Putamen (tissue), 1 donor: ENCODE data around the gene L2HGDH.

Experiments
- DNase-seq: peaks from one replicate; pipeline ENCODE4 v3.0.0-alpha.2; 2016; ENCODE audit warnings: low spot score

Gene L2HGDH

DNA sequence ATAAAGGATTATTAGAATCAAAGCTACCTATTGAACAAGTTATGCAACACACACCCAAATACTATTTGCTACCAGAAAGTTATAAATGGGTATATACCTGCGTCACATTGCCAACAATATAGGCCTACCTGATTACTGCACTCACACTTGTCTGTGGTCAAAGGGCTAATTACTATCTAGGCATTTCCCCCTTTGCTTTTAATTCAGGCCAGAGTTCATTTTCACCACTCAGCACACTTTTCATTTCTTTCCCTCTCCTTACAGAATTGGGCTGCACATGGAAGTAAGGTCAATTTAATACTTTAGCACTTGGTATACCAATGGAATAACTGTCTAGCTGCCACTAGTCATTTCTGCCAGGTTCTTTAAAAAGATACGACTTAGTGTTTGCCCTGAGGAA lies 82.3 kb downstream of the L2HGDH start:
- no peak for DNase-seq

DNA sequence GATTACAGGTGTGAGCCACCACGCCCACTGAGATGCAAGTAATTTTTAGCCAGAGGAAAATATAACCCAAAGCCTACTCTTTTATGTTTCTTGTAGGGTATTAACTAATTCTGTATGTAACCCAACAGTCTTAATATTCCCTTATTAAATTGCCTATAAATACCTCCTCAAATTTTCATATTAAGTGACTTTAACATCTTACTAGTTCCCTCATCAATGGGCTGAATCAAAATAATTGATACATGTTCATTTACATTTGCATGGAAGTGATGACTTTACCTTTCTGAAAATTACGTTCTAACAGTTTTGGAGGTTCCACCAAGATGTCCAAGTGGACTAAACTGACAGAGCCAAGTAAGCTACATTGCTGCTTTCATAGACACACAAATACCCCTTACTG lies 83.7 kb downstream of the L2HGDH start:
- DNase-seq = no peak

DNA sequence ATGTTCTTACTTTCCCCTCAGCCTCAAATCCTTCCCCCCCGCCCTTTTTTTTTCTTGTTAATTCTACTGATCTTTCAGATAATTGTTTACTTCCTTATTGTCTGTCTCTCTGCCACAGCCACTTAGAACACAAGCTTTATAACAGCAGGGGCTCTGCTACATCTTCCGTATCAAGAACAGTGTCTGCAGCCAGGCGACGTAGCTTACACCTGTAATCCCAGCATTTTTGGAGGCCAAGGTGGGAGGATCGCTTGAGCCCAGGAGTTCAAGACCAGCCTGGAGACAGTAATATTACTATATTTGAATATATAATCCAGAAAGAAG lies 86.1 kb downstream of the L2HGDH start:
- DNase-seq = no peak

GRCh38 chr14:50225067-50225973 lies 86.7 kb downstream of the L2HGDH start:
- DNase-seq = no peak

DNA sequence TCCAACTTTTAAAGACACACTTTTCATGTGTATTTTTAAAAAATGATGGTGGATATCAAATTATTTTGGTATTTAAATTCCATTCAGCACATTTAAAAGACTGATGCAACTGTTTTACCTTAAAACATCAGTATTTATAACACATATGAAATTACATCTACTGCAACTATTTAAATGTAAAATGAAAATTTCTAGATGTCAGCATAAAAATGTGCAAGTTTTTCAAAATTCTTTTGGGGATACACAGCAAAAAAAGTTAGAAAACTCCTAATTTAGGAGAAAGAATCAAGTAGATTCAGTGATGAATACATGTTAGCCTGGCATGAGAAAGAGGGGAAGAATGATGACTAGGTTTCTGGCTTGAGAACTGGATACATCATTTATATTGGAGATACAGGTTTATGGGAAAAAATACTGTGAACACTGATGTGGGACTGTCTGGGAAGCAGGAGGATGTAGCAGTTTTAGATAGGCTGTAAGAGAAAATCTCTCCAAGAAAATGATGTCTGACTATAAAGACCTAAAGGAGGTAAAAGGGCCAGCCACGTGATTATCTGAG lies 89.9 kb downstream of the L2HGDH start:
- no peak for DNase-seq

DNA sequence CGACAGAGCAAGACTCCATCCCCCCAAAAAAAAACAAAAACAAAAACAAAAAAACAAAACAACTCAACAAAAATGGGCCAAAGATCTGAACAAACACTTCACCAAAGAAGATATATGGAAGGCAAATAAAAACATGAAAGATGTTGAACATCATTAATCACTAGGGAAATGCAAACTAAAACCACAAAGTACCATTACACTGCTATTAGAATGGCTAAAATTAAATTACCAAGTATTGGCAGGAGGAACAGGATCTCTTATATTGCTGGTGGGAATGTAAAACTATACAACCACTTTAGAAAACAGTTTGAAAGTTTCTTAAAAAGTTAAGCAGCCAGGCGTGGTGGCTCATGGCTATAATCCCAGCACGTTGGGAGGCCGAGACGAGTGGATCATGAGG lies 93.5 kb downstream of the L2HGDH start:
- DNase-seq = no peak

DNA sequence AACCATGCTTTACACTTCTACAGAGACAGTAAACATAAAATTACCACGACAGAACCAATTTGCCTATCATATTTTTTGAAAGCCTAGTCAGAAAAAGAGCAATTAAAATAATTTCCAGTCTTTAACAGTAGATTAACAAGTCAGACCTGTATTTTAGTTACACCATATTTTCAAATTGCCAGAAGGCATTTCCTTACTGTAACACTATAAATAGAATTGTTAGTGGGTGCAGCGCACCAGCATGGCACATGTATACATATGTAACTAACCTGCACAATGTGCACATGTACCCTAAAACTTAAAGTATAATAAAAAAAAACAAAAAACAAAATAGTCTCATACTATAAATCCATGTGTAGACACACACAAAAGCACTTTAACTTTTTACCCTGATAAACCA lies 96.6 kb downstream of the L2HGDH start:
- no peak for DNase-seq

DNA sequence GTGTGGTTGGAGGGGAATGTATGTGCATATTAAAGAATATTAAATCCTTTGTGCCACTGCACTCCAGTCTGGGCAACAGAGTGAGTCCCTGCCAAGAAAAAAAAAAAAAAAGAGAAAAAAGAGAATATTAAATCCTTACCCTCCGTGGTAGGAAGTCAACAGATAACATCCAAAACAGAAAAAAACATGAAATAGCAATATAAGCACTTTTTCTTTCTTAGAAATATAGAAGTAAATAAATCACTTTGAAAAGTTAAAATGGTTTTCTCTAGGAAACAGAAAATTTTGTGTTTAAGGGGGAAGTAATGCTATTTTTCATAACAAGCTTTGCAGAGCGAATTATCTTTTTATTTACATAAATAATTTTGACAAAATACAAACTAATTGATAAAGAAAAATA lies 98.2 kb downstream of the L2HGDH start:
- DNase-seq = no peak

DNA sequence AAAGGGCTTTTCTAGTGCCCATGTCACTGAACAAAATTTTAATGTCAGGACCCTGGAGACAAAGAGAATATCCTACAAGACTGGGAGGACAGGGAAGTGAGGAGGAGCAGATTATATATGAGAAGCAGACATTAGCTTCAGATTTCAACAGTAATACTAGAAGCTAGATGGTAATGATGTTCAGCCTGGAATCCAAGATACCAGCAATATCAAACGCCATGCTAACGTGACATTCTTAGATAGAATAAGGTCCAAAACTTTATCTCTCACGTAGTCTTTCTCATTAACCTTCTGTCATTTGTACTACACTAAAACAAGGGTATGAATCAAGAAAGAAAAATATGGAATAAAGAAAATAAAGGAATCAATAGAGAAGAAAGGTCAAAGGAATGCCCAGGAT lies 99.3 kb downstream of the L2HGDH start:
- no peak for DNase-seq

DNA sequence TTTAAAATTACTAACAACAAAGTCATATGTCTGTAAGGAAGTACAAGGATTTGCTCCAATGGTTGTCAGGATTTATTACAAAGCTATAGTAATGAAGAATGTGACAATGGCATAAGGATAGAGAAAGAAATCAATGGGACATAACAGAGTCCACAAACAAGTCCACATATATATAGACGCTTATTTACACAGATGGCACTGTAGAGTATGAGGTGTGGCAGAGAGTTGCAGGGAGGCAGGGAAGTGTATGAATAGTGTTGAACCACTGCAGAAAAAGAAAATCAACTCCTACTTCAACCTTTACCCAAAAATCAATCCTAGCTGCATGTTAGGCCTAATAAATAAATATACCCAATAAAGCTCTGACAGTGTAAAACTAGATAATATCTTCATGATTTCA lies 102.0 kb downstream of the L2HGDH start:
- DNase-seq = no peak

DNA sequence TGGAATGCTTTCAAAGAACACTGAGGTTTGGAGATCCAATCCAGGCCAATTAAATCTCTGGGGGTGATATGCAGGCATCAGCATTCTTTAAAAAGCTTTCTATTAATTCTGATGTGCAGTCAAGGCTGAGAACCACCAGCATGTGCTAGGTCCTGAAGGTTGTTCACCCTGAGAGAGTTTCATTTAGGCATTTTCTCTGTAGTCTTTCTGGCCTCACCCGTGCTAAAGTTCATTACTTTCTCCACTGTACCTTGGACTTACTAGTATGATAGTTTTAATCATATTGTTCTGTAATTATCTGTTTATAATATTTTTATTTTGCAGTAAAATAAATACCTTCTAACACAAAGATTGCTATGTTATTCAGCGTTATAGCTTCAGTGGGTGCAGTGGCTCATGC lies 113.5 kb downstream of the L2HGDH start:
- DNase-seq = no peak

DNA sequence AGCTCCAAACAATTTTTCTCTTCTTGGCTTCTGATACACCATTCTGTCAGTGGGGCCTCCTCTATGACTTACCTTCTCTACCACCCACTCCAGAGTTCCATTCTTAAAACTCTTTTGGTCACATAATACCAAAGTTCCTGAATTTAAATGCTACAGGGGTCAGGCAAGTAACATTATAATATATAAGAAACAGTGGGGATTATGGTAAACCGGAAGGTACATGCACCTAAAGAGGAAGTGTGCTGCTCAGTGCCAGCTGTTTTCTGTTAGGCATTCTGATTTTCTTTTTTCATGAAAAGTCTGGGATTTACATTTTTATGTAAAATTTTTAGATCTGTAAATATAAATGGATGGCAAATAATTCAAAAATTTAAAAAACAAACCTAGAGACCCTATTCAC lies 120.5 kb downstream of the L2HGDH start:
- DNase-seq = no peak
